Fibroblast of mammary gland (primary cell): ENCODE measurements around the gene MUC6.

Source experiments
- DNase-seq: peaks from one replicate; pipeline ENCODE4 v3.0.0-alpha.2; 2010; ENCODE audit warnings: low read depth
- H3K4me3 ChIP-seq: 2 replicates; pipeline ENCODE4 v1.5.1; 2011; ENCODE audit warnings: low read depth, mild to moderate bottlenecking, low read length, moderate library complexity; ENCODE audit not compliant: control insufficient read depth
- CTCF ChIP-seq: conservative IDR thresholded peaks from 2 replicates; pipeline ENCODE4 v1.5.1; 2011; ENCODE audit warnings: low read depth, low read length, inconsistent platforms; ENCODE audit not compliant: control insufficient read depth, insufficient read depth

The MUC6 gene

DNA sequence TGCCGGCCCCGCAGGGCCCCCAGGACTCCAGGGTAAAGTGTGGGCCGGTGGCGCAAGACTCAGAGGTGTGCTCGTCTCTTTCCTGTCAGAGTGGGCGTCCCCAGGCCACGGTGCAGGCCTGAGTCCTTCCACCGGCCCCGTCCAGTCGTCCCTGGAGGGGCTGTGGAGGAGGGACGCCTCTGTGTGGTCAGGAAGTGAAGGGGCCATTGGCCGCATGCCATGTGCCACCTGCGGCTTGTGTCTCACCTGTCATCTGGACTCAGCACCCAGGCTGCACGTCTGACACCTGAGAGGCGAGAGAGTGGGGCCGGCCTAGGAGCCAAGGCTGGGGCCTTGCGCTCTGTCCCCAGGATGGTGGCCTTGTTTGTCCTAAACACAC lies 25.2 kb downstream of the MUC6 start:
- DNase-seq, result no peak
- no peak overlapping the region for H3K4me3 ChIP-seq
- TF ChIP-seq CTCF, result no peak

DNA sequence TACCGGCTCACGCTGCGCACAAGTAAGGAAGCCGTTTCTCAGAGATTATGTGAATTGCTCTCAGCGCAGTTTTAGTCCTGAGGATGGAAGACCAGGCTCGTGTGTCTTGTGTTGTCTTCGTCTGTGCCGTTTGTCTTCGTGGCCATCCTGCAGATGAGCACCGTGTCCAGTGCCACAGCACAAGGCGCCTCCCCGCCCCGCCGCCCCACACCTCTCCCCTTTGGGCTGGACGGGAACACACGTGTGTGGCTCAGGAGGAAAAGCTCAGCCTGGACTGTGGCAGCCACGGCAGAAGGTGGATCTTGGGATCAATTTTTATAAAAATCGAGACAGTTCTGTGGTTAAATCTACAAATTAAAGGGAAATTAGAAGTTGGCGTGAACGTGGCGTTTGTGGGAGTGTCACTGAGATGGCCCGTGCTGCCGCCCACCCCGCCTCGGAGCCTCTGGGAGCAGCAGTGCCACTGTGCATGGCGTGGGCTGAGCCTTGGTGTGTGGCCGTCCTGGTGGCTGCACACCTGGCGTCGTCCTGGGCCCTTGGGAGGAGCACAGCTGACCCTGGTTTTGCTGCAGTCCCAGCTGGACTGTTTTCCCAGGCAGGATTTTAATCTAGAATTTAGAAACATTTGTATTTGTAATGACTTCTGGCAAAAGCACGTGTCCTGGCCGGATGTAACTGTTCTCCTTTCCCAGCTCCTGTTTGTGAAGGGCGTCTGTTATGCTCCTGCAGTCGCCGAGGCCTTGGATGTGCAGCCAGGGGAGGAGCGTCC lies 25.8 kb downstream of the MUC6 start:
- TF ChIP-seq CTCF, result no peak
- no peak overlapping the region for H3K4me3 ChIP-seq
- no peak for DNase-seq

DNA sequence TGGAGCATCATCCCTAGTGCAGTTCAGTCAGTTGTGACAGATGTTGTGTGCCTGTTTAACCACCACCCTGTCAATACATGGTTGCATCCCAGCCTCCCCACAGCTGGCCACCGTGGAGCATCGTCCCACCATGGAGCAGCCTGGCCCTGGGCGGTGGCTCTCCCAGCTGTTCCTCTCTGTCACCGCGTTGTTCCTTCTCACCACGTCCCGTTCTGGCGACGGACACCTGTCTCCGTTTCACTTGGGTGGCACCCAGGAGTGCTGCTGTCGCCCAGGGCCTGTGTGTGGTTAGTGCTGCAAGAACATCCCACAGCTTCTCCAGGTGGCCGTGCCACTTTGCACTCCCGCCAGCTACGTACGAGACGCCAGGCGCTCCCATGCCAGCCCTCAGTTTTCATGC lies 26.5 kb downstream of the MUC6 start:
- no peak for DNase-seq
- no peak overlapping the region for H3K4me3 ChIP-seq
- TF ChIP-seq CTCF, result no peak

GRCh38 chr11:1009371-1009770 lies 27.1 kb downstream of the MUC6 start:
- H3K4me3 ChIP-seq, result no peak overlapping the region
- no peak for TF ChIP-seq CTCF
- DNase-seq, result no peak

GRCh38 chr11:1008803-1009145 lies 27.7 kb downstream of the MUC6 start:
- TF ChIP-seq CTCF, result no peak
- no peak for DNase-seq
- H3K4me3 ChIP-seq, result no peak overlapping the region

- no peak for DNase-seq
- no peak for TF ChIP-seq CTCF
Observed at GRCh38 chr11:1008001-1008802, 28.3 kb downstream of the MUC6 start.

DNA sequence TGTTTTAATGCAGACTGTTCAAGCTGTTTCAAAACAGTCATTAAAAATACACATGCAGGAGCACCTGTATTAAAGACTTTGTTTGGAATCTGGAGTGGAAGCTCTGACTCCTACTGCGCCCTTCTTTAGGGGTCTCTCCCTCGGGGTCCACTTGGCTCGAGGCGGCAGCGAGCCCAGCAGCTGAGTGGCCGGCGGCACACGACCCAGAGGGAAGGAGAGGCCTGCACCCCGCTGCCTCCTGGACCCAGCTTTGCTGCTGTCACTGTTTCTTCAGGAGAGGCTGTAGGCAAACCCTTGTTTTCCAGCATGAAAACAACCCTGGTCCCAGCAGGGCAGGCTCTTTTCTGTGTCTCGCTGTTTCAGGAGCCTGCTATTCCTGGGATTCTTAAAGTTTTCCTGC lies 29.2 kb downstream of the MUC6 start:
- H3K4me3 ChIP-seq, result no peak overlapping the region
- TF ChIP-seq CTCF, result no peak
- DNase-seq, result no peak

More at GRCh38 chr11:1008001-1008802, 28.3 kb downstream of the MUC6 start:
- H3K4me3 ChIP-seq, result no peak overlapping the region
